PC-9 (cell line): Measurements from ENCODE around the gene TUBGCP6.

ENCODE experiments used
- CTCF ChIP-seq: fragments of 200-600 bp; sonication (generic); conservative IDR thresholded peaks from 2 replicates; pipeline ENCODE4 v1.6.1; 2017; ENCODE audit warnings: mixed run types, antibody characterized with exemption, mild to moderate bottlenecking, moderate library complexity
- EZH2 ChIP-seq: fragments of 200-600 bp; sonication (generic); IDR thresholded peaks from 2 replicates; pipeline ENCODE4 v1.8.0; 2017; ENCODE audit warnings: antibody characterized with exemption, low read depth

- TF ChIP-seq CTCF (no peak), EZH2 (no peak)
Measured at GRCh38 chr22:50177537-50178470, 67.0 kb downstream of the TUBGCP6 start.
